Neural cell (in vitro differentiated cells): ENCODE data around the gene IGF2R. TPM values are rescaled to one million over a fixed set of nuclear protein-coding genes. Genes with fewer than 3 reads are reported as not detected.

ENCODE experiments used
- H2AFZ ChIP-seq: fragments of 200-600, 300-800 bp; sonication (generic), shearing (Covaris generic); 2 replicates; pipeline ENCODE4 v1.6.0; 2014; ENCODE audit warnings: low read depth, mild to moderate bottlenecking, antibody characterized with exemption, low read length, moderate library complexity
- H3F3A ChIP-seq: fragments of 200-600 bp; shearing (Covaris generic); 2 replicates; pipeline ENCODE4 v1.6.1; 2016; ENCODE audit warnings: mild to moderate bottlenecking, moderate library complexity, mixed read lengths, antibody characterized with exemption, low read length; ENCODE audit not compliant: insufficient read depth, poor library complexity, severe bottlenecking
- H3K27ac ChIP-seq: fragments of 200-600, 300-800 bp; sonication (generic), shearing (Covaris generic); 2 replicates; pipeline ENCODE4 v1.5.1; 2014; ENCODE audit warnings: mild to moderate bottlenecking, low read length, moderate library complexity
- H3K27me3 ChIP-seq: fragments of 300-800, 200-600 bp; sonication (generic), shearing (Covaris generic); 2 replicates; pipeline ENCODE4 v1.6.0; 2014; ENCODE audit warnings: mild to moderate bottlenecking, low read depth, low read length, moderate library complexity; ENCODE audit not compliant: insufficient read depth
- H3K36me3 ChIP-seq: fragments of 300-800, 200-600 bp; sonication (generic), shearing (Covaris generic); 2 replicates; pipeline ENCODE4 v1.5.1; 2014; ENCODE audit warnings: mild to moderate bottlenecking, antibody characterized with exemption, low read length, moderate library complexity; ENCODE audit not compliant: insufficient read depth
- H3K4me2 ChIP-seq: fragments of 300-800, 200-600 bp; sonication (generic), shearing (Covaris generic); 2 replicates; pipeline ENCODE4 v1.6.0; 2014; ENCODE audit warnings: mild to moderate bottlenecking, low read length
- H3K4me3 ChIP-seq: fragments of 300-800, 200-600 bp; sonication (generic), shearing (Covaris generic); 2 replicates; pipeline ENCODE4 v1.5.1; 2014; ENCODE audit warnings: mild to moderate bottlenecking, low read length, moderate library complexity
- H3K79me2 ChIP-seq: fragments of 200-600 bp; shearing (Covaris generic); replicated peaks from 2 replicates; pipeline ENCODE4 v1.6.0; 2014; ENCODE audit warnings: mild to moderate bottlenecking, low read length, moderate library complexity; ENCODE audit not compliant: insufficient read depth
- H3K9ac ChIP-seq: fragments of 300-800, 200-600 bp; sonication (generic), shearing (Covaris generic); 2 replicates; pipeline ENCODE4 v1.6.1; 2016; ENCODE audit warnings: mild to moderate bottlenecking, low read length, mixed read lengths
- H3K9me2 ChIP-seq: fragments of 200-600 bp; shearing (Covaris generic); 2 replicates; pipeline ENCODE4 v1.6.1; 2016; ENCODE audit warnings: mild to moderate bottlenecking, low read length, mixed read lengths; ENCODE audit not compliant: insufficient read depth
- H3K9me3 ChIP-seq: fragments of 200-600, 300-800 bp; sonication (generic), shearing (Covaris generic); 2 replicates; pipeline ENCODE4 v1.6.1; 2016; ENCODE audit warnings: mild to moderate bottlenecking, mixed run types, low read length, moderate library complexity, mixed read lengths
- H4K20me1 ChIP-seq: fragments of 200-600 bp; shearing (Covaris generic); 2 replicates; pipeline ENCODE4 v1.6.1; 2016; ENCODE audit warnings: mild to moderate bottlenecking, mixed run types; ENCODE audit not compliant: insufficient read depth
- CTCF ChIP-seq: fragments of 450-650 bp; IDR thresholded peaks from 2 replicates; pipeline ENCODE4 v1.5.1; 2014; ENCODE audit warnings: antibody characterized with exemption, mild to moderate bottlenecking, moderate library complexity; ENCODE audit not compliant: poor library complexity, severe bottlenecking
- EP300 ChIP-seq: fragments of 450-650 bp; conservative IDR thresholded peaks from 2 replicates; pipeline ENCODE4 v1.6.1; 2014; ENCODE audit warnings: antibody characterized with exemption, mild to moderate bottlenecking, moderate library complexity; ENCODE audit not compliant: poor library complexity, severe bottlenecking
- EZH2 ChIP-seq: fragments of 200-600, 300-800 bp; shearing (Covaris generic), sonication (generic); IDR thresholded peaks from 2 replicates; pipeline ENCODE4 v1.6.1; 2014; ENCODE audit warnings: antibody characterized with exemption, low read length, borderline replicate concordance, mild to moderate bottlenecking; ENCODE audit not compliant: insufficient read depth, poor library complexity, severe bottlenecking
- MXI1 ChIP-seq: fragments of 450-650 bp; conservative IDR thresholded peaks from 2 replicates; pipeline ENCODE4 v1.6.1; 2014; ENCODE audit warnings: antibody characterized with exemption, mild to moderate bottlenecking; ENCODE audit not compliant: poor library complexity, severe bottlenecking
- POLR2AphosphoS5 ChIP-seq: IDR thresholded peaks from 2 replicates; pipeline ENCODE4 v1.6.1; 2012
- RAD21 ChIP-seq: fragments of 450-650 bp; conservative IDR thresholded peaks from 2 replicates; pipeline ENCODE4 v1.6.1; 2014; ENCODE audit warnings: antibody characterized with exemption, mild to moderate bottlenecking, moderate library complexity
- REST ChIP-seq: IDR thresholded peaks from 2 replicates; pipeline ENCODE4 v1.6.1; 2012; ENCODE audit warnings: borderline replicate concordance
- SMC3 ChIP-seq: fragments of 450-650 bp; conservative IDR thresholded peaks from 2 replicates; pipeline ENCODE4 v1.6.1; 2014; ENCODE audit warnings: antibody characterized with exemption, mild to moderate bottlenecking, moderate library complexity; ENCODE audit not compliant: poor library complexity
- TAF1 ChIP-seq: IDR thresholded peaks from 2 replicates; pipeline ENCODE4 v1.6.1; 2012; ENCODE audit warnings: low read depth
- polyA plus RNA-seq: library from polyadenylated mRNA; depleted of rRNA; stranded (reverse); fragments of >200 nt; gene quantifications from 2 replicates; pipeline ENCODE4 v1.2.3, GENCODE V29; 2014

IGF2R gene
- polyA plus RNA-seq, 1 donor from 2014 or later, result 15.0 TPM

GRCh38 chr6:160128879-160129516 is 160.1 kb downstream of the IGF2R start:
- Histone ChIP-seq H3K9me2 (no peaks in the 10 kb centered on the region), H3K27ac (no peak overlapping the region), H3K27me3 (no peaks in the 10 kb centered on the region), H4K20me1 (no peaks in the 10 kb centered on the region), H3F3A (no peaks in the 10 kb centered on the region), H3K79me2 (no peaks in the 10 kb centered on the region), H3K36me3 (no peaks in the 10 kb centered on the region), H2AFZ (no peak overlapping the region), H3K4me3 (no peak overlapping the region), H3K9ac (no peak overlapping the region), H3K9me3 (no peaks in the 10 kb centered on the region), H3K4me2 (no peak overlapping the region)
- TF ChIP-seq RAD21 (no peak), CTCF (no peak), MXI1 (no peak), TAF1 (no peak), EP300 (no peak), REST (no peak), EZH2 (no peak), SMC3 (no peak), POLR2AphosphoS5 (no peak)

GRCh38 chr6:160129881-160130615 is 161.2 kb downstream of the IGF2R start:
- Histone ChIP-seq H3K36me3 (no peaks in the 10 kb centered on the region), H3K9me2 (no peaks in the 10 kb centered on the region), H3K9ac (no peak overlapping the region), H3F3A (no peaks in the 10 kb centered on the region), H3K27ac (no peak overlapping the region), H2AFZ (no peak overlapping the region), H4K20me1 (no peaks in the 10 kb centered on the region), H3K79me2 (no peaks in the 10 kb centered on the region), H3K4me2 (no peak overlapping the region), H3K27me3 (no peaks in the 10 kb centered on the region), H3K9me3 (no peaks in the 10 kb centered on the region), H3K4me3 (no peak overlapping the region)
- TF ChIP-seq EZH2, result no peak
- TF ChIP-seq CTCF, result no peak
- no peak for TF ChIP-seq RAD21
- TF ChIP-seq EP300, result no peak
- TF ChIP-seq POLR2AphosphoS5, result no peak
- TF ChIP-seq SMC3, result no peak
- TF ChIP-seq TAF1, result no peak
- TF ChIP-seq REST, result no peak
- TF ChIP-seq MXI1, result no peak
